Lung (tissue), 12 donors: ENCODE data around the gene RLF. TPM values are rescaled to one million over a fixed set of nuclear protein-coding genes. Genes with fewer than 3 reads are reported as not detected.

ENCODE experiments used
- ATAC-seq: fragments of 200-7000 bp; cut with Tn5 transposase; one replicate; pipeline ENCODE4 v1.9.1; 2020; ENCODE audit warnings: moderate number of reproducible peaks; ENCODE audit not compliant: insufficient read depth, low FRiP score
- DNase-seq, 3 donors: peaks; one replicate each; pipeline ENCODE4 v3.0.0-alpha.2; 2013 to 2017
- H3K27ac ChIP-seq, 2 donors: one replicate each; pipeline ENCODE4 v1.5.1; 2013; ENCODE audit warnings: mild to moderate bottlenecking in 2 of 2, moderate library complexity in 2 of 2, control low read depth in 1 of 2, inconsistent platforms in 1 of 2, low read depth in 1 of 2, low read length in 1 of 2
- H3K27me3 ChIP-seq, 3 donors: one replicate each; pipeline ENCODE4 v1.5.1; 2013; ENCODE audit warnings: low read length in 2 of 3; ENCODE audit not compliant: control insufficient read depth in 3 of 3, insufficient read depth in 3 of 3
- H3K36me3 ChIP-seq, 4 donors: one replicate each; pipeline ENCODE4 v1.5.1; 2013; ENCODE audit warnings: low read length in 4 of 4, mild to moderate bottlenecking in 1 of 4, moderate library complexity in 1 of 4; ENCODE audit not compliant: control insufficient read depth in 4 of 4, insufficient read depth in 4 of 4
- H3K4me1 ChIP-seq, 5 donors: one replicate each; pipeline ENCODE4 v1.5.1; 2013; ENCODE audit warnings: low read length in 5 of 5, mild to moderate bottlenecking in 2 of 5, moderate library complexity in 1 of 5; ENCODE audit not compliant: control insufficient read depth in 5 of 5, insufficient read depth in 5 of 5
- H3K4me3 ChIP-seq: one replicate; pipeline ENCODE4 v1.5.1; 2013; ENCODE audit warnings: mild to moderate bottlenecking, control low read depth, moderate library complexity
- H3K9ac ChIP-seq, 2 donors: one replicate each; pipeline ENCODE4 v1.5.1; 2013; ENCODE audit warnings: low read length in 2 of 2, control low read depth in 1 of 2; ENCODE audit not compliant: insufficient read depth in 1 of 2
- H3K9me3 ChIP-seq, 4 donors: one replicate each; pipeline ENCODE4 v1.5.1; 2013; ENCODE audit warnings: low read length in 3 of 4, mild to moderate bottlenecking in 1 of 4, moderate library complexity in 1 of 4; ENCODE audit not compliant: control insufficient read depth in 4 of 4, insufficient read depth in 3 of 4
- WGBS, 2 donors: extraction: QIAGEN DNeasy Blood & Tissue Kit; methylation state at CpG; one replicate each; pipeline ENCODE4 v1.1.7; 2013; 5-methylcytosine and 5-hydroxymethylcytosine counted together
- polyA plus RNA-seq, 2 donors: library from polyadenylated mRNA; stranded (reverse); fragments of 200-250 nt; gene quantifications; one replicate each; pipeline ENCODE4 v1.2.1, GENCODE V29; 2013
- total RNA-seq, 2 donors: library from RNA; depleted of rRNA in 1 of 2; stranded (reverse); fragments of >200 nt in 1 of 2; gene quantifications; one replicate each; pipeline ENCODE4 v1.2.1, GENCODE V29; 2014 to 2021
- TF ChIP-seq, protein P1 (sequence below): IDR thresholded peaks from 2 replicates; pipeline ENCODE4 v1.5.1; 2012; ENCODE audit warnings: mild to moderate bottlenecking; ENCODE audit errors: control extremely low read depth, extremely low read depth
- donor health status: control.
- donor health status: control.
- donor health status: Bipolar disorder and iron deficiency.
- donor health status: healthy.
- donor health status: DM: yes; HTN: yes; CAD: no.

RLF gene
- total and polyA plus RNA-seq, 4 donors: 3.5 to 43.1 (median 8.5) TPM

DNA sequence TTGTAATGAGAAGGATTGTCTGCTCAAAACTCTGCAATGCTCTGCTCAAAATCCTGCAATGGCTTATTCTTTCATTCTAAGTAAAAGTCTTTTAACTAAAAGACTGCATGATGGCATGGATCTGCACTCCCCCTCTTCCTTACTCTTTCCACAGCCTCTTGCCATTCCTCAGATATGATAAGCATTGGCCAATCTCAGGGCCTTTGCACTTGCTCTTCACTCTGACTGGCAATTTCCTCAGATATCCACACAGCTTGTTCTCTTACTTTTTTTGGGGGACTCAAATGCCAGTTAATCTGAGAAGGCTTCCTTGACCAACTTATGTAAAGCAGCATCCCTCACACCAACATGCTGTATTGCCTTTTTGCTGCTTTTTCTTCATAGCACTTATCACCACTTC is 94.0 kb downstream of the RLF start:
- DNase-seq (no peak), ATAC-seq (no peak)
- H3K4me3 ChIP-seq: no peak overlapping the region
- H3K9ac ChIP-seq: no peak overlapping the region
- no peaks in the 10 kb centered on the region for H3K9me3 ChIP-seq
- H3K36me3 ChIP-seq: peaks cover 0 to 1% (median under 1%) of the 10 kb centered on the region in 4 donors
- no peak overlapping the region for H3K27ac ChIP-seq
- TF ChIP-seq, protein P1, sequence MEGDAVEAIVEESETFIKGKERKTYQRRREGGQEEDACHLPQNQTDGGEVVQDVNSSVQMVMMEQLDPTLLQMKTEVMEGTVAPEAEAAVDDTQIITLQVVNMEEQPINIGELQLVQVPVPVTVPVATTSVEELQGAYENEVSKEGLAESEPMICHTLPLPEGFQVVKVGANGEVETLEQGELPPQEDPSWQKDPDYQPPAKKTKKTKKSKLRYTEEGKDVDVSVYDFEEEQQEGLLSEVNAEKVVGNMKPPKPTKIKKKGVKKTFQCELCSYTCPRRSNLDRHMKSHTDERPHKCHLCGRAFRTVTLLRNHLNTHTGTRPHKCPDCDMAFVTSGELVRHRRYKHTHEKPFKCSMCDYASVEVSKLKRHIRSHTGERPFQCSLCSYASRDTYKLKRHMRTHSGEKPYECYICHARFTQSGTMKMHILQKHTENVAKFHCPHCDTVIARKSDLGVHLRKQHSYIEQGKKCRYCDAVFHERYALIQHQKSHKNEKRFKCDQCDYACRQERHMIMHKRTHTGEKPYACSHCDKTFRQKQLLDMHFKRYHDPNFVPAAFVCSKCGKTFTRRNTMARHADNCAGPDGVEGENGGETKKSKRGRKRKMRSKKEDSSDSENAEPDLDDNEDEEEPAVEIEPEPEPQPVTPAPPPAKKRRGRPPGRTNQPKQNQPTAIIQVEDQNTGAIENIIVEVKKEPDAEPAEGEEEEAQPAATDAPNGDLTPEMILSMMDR: no peak
- no peaks in the 10 kb centered on the region for H3K27me3 ChIP-seq
- peaks cover 0 to 12% (median 10%) of the 10 kb centered on the region in 5 donors for H3K4me1 ChIP-seq

- H3K4me1 ChIP-seq: peaks cover 0 to 12% (median 10%) of the 10 kb centered on the region in 5 donors
Measured at GRCh38 chr1:40256401-40257084, 95.4 kb downstream of the RLF start.

DNA sequence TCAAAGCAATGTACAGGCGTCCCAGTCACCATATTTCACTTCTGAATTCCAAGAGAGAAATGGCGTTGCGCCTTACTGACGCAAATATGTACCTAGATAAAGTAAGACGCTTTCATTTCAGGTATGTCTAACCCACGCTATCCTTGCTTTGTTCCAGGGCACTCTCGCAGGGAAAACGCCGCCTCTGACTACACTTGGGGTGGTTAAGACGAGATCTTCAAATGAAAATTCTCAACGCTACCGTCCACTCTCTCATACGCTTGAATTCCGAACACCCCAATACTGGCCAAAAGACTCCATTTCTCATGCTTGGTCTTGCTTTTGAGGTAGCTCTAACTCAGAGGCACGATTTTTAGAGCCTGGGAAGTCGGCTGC is 96.1 kb downstream of the RLF start:
- peak overlapping the region; percentile 63 for H3K4me3 ChIP-seq
- H3K4me1 ChIP-seq: peaks cover 0 to 12% (median 10%) of the 10 kb centered on the region in 5 donors
- 0% methylated on average over 16 of the region's 16 CpGs for WGBS, 2 donors

More at GRCh38 chr1:40256401-40257084, 95.4 kb downstream of the RLF start:
- H3K27me3 ChIP-seq: no peaks in the 10 kb centered on the region
- no peak overlapping the region for H3K27ac ChIP-seq
- no peaks in the 10 kb centered on the region for H3K9me3 ChIP-seq
- TF ChIP-seq, protein P1: no peak
- H3K36me3 ChIP-seq: peaks cover 4 to 13% (median 5%) of the 10 kb centered on the region in 4 donors
- ATAC-seq (no peak), DNase-seq (peak in 1 of 3 donors; percentile 8)
- no peak overlapping the region for H3K4me3 ChIP-seq
- H3K9ac ChIP-seq: peak overlapping the region; percentile 88 to 99
- WGBS, 2 donors: 66 to 75% methylated on average over 6 of the region's 6 CpGs

More for the DNA sequence above, 96.1 kb downstream of the RLF start:
- DNase-seq: no peak
- TF ChIP-seq, protein P1: no peak
- ATAC-seq: no peak
- H3K9ac ChIP-seq: peak overlapping the region; percentile 88 to 99
- H3K36me3 ChIP-seq: peaks cover 4 to 13% (median 6%) of the 10 kb centered on the region in 4 donors
- H3K27ac ChIP-seq: peak overlapping the region; percentile 89 to 95
- no peaks in the 10 kb centered on the region for H3K9me3 ChIP-seq
- no peaks in the 10 kb centered on the region for H3K27me3 ChIP-seq
